GM18508 (cell line): ENCODE measurements around the gene UBB.

Source experiments
- ATAC-seq: cut with Tn5 transposase; IDR thresholded peaks from one replicate; pipeline ENCODE4 v1.9.1; 2021; ENCODE audit warnings: moderate number of reproducible peaks; ENCODE audit not compliant: insufficient read depth, unreplicated experiment

UBB gene

GRCh38 chr17:16417399-16417798 lies 36.5 kb downstream of the UBB start:
- no peak for ATAC-seq

- ATAC-seq = no peak
Measured at GRCh38 chr17:16417896-16418684, 37.2 kb downstream of the UBB start.

GRCh38 chr17:16418685-16419068 lies 37.8 kb downstream of the UBB start:
- ATAC-seq = no peak

GRCh38 chr17:16419074-16419928 lies 38.4 kb downstream of the UBB start:
- no peak for ATAC-seq

GRCh38 chr17:16419929-16420271 lies 39.0 kb downstream of the UBB start:
- no peak for ATAC-seq

- no peak for ATAC-seq
Measured at GRCh38 chr17:16422416-16422815, 41.5 kb downstream of the UBB start.

GRCh38 chr17:16423226-16423872 lies 42.5 kb downstream of the UBB start:
- ATAC-seq = no peak

- ATAC-seq = no peak
Measured at GRCh38 chr17:16425202-16425601, 44.3 kb downstream of the UBB start.

- no peak for ATAC-seq
Measured at GRCh38 chr17:16425698-16426659, 45.1 kb downstream of the UBB start.

GRCh38 chr17:16427020-16427419 lies 46.1 kb downstream of the UBB start:
- no peak for ATAC-seq

- ATAC-seq = no peak
Measured at GRCh38 chr17:16428098-16428882, 47.4 kb downstream of the UBB start.

- no peak for ATAC-seq
Measured at GRCh38 chr17:16429083-16429482, 48.2 kb downstream of the UBB start.

- ATAC-seq = no peak
Measured at GRCh38 chr17:16430650-16431049, 49.8 kb downstream of the UBB start.

GRCh38 chr17:16432017-16432416 lies 51.1 kb downstream of the UBB start:
- ATAC-seq = no peak
